Measurements from ENCODE around the gene AGBL4.
"Not testable (repeated sequence)": the region's sequence is repeated elsewhere in the genome, so short reads cannot be mapped to it uniquely, and the experiment has no call there.

AGBL4 gene

GRCh38 chr1:49319426-49319963 lies 704.3 kb downstream of the AGBL4 start:
- H3K4me3 ChIP-seq (ENCODE audit: low read depth, low read length): no peak overlapping the region

GRCh38 chr1:49318218-49318617 lies 705.5 kb downstream of the AGBL4 start:
- H3K4me3 ChIP-seq (ENCODE audit: low read depth, low read length): no peak overlapping the region

- H3K4me3 ChIP-seq (ENCODE audit: low read depth, low read length): no peak overlapping the region
Measured at GRCh38 chr1:49307457-49307856, 716.3 kb downstream of the AGBL4 start.

- H3K4me3 ChIP-seq (ENCODE audit: low read depth, low read length): no peak overlapping the region
Measured at GRCh38 chr1:49306507-49307070, 717.2 kb downstream of the AGBL4 start.

GRCh38 chr1:49302400-49302799 lies 721.4 kb downstream of the AGBL4 start:
- H3K4me3 ChIP-seq (ENCODE audit: low read depth, low read length): not testable (repeated sequence)

GRCh38 chr1:49298304-49298703 lies 725.5 kb downstream of the AGBL4 start:
- no peak overlapping the region for H3K4me3 ChIP-seq (ENCODE audit: low read depth, low read length)

- no peak overlapping the region for H3K4me3 ChIP-seq (ENCODE audit: low read depth, low read length)
Measured at GRCh38 chr1:49297783-49298182, 726.0 kb downstream of the AGBL4 start.

- no peak overlapping the region for H3K4me3 ChIP-seq (ENCODE audit: low read depth, low read length)
Measured at GRCh38 chr1:49294539-49294938, 729.2 kb downstream of the AGBL4 start.

- no peak overlapping the region for H3K4me3 ChIP-seq (ENCODE audit: low read depth, low read length)
Measured at GRCh38 chr1:49293016-49293415, 730.7 kb downstream of the AGBL4 start.

GRCh38 chr1:49257211-49258049 lies 766.3 kb downstream of the AGBL4 start:
- peak overlapping the region; percentile 35 for H3K4me3 ChIP-seq (ENCODE audit: low read depth, low read length)

GRCh38 chr1:49252917-49253316 lies 770.8 kb downstream of the AGBL4 start:
- H3K4me3 ChIP-seq (ENCODE audit: low read depth, low read length): no peak overlapping the region

- H3K4me3 ChIP-seq (ENCODE audit: low read depth, low read length): no peak overlapping the region
Measured at GRCh38 chr1:49251019-49251784, 772.6 kb downstream of the AGBL4 start.

GRCh38 chr1:49240709-49241221 lies 783.0 kb downstream of the AGBL4 start:
- no peak overlapping the region for H3K4me3 ChIP-seq (ENCODE audit: low read depth, low read length)

GRCh38 chr1:49234988-49235387 lies 788.8 kb downstream of the AGBL4 start:
- no peak overlapping the region for H3K4me3 ChIP-seq (ENCODE audit: low read depth, low read length)

GRCh38 chr1:49229555-49229954 lies 794.2 kb downstream of the AGBL4 start:
- no peak overlapping the region for H3K4me3 ChIP-seq (ENCODE audit: low read depth, low read length)

- no peak overlapping the region for H3K4me3 ChIP-seq (ENCODE audit: low read depth, low read length)
Measured at GRCh38 chr1:49226758-49227157, 797.0 kb downstream of the AGBL4 start.

GRCh38 chr1:49225464-49225863 lies 798.3 kb downstream of the AGBL4 start:
- H3K4me3 ChIP-seq (ENCODE audit: low read depth, low read length): no peak overlapping the region

- H3K4me3 ChIP-seq (ENCODE audit: low read depth, low read length): no peak overlapping the region
Measured at GRCh38 chr1:49213301-49213700, 810.5 kb downstream of the AGBL4 start.

- no peak overlapping the region for H3K4me3 ChIP-seq (ENCODE audit: low read depth, low read length)
Measured at GRCh38 chr1:49208712-49209111, 815.0 kb downstream of the AGBL4 start.

GRCh38 chr1:49204720-49205119 lies 819.0 kb downstream of the AGBL4 start:
- no peak overlapping the region for H3K4me3 ChIP-seq (ENCODE audit: low read depth, low read length)

- no peak overlapping the region for H3K4me3 ChIP-seq (ENCODE audit: low read depth, low read length)
Measured at GRCh38 chr1:49200738-49201137, 823.0 kb downstream of the AGBL4 start.
